MV-4-11 (cell line): Measurements from ENCODE around the gene OR5B3.
"Not testable (repeated sequence)": the region's sequence is repeated elsewhere in the genome, so short reads cannot be mapped to it uniquely, and the experiment has no call there.

Experiments used
- DNase-seq: peaks from one replicate; lab custom pipeline; 2025; lab: John Stamatoyannopoulos, UW

Gene OR5B3

GRCh38 chr11:58406774-58407173 lies at the start of gene OR5B3:
Gene OR5B3, minus strand, starts transcription at chr11:58406874. Its CDS starts 3,465 bp downstream, at chr11:58403409.
- DNase-seq: no peak

- DNase-seq: no peak
Measured at GRCh38 chr11:58451585-58451984, 44.9 kb upstream of the OR5B3 start.

- DNase-seq: no peak
Measured at GRCh38 chr11:58446294-58446693, 39.6 kb upstream of the OR5B3 start.

- no peak for DNase-seq
Measured at GRCh38 chr11:58444300-58444699, 37.6 kb upstream of the OR5B3 start.

GRCh38 chr11:58442136-58442535 lies 35.5 kb upstream of the OR5B3 start, which contains the start of gene OR5B12:
Gene OR5B12, minus strand, starts transcription at chr11:58442236. Its CDS starts 2,085 bp downstream, at chr11:58440151.
- DNase-seq: no peak

GRCh38 chr11:58438486-58438885 lies 31.8 kb upstream of the OR5B3 start:
- DNase-seq: no peak

GRCh38 chr11:58434217-58434616 lies 27.5 kb upstream of the OR5B3 start:
- no peak for DNase-seq

GRCh38 chr11:58433638-58434203 lies 27.0 kb upstream of the OR5B3 start:
- peak; percentile 93 for DNase-seq

GRCh38 chr11:58429273-58429672 lies 22.6 kb upstream of the OR5B3 start:
- no peak for DNase-seq

- DNase-seq: no peak
Measured at GRCh38 chr11:58428021-58428420, 21.3 kb upstream of the OR5B3 start, which contains the start of gene OR5B2. Gene OR5B2, minus strand, starts transcription at chr11:58428121. Its CDS starts 4,860 bp downstream, at chr11:58423261.

GRCh38 chr11:58399622-58400021 lies 7.1 kb downstream of the OR5B3 start:
- DNase-seq: not testable (repeated sequence)

GRCh38 chr11:58395581-58395980 lies 11.1 kb downstream of the OR5B3 start:
- no peak for DNase-seq

GRCh38 chr11:58394195-58394594 lies 12.5 kb downstream of the OR5B3 start:
- no peak for DNase-seq

- no peak for DNase-seq
Measured at GRCh38 chr11:58392746-58393145, 13.9 kb downstream of the OR5B3 start.

- no peak for DNase-seq
Measured at GRCh38 chr11:58391879-58392278, 14.8 kb downstream of the OR5B3 start.

GRCh38 chr11:58390551-58391063 lies 16.1 kb downstream of the OR5B3 start:
- DNase-seq: no peak

GRCh38 chr11:58358969-58359368 lies 47.7 kb downstream of the OR5B3 start, which contains the start of gene OR5B17:
Gene OR5B17, minus strand, starts transcription at chr11:58359069. Its CDS starts 0 bp downstream, at chr11:58359069.
- DNase-seq: no peak

GRCh38 chr11:58354727-58355126 lies 51.9 kb downstream of the OR5B3 start:
- no peak for DNase-seq
